KOPT-K1 (cell line): Measurements from ENCODE around the gene FNDC8.
"Not testable (repeated sequence)": the region's sequence is repeated elsewhere in the genome, so short reads cannot be mapped to it uniquely, and the experiment has no call there.

Experiments
- H3K27ac ChIP-seq: fragments of 200-600 bp; sonication (generic); 2 replicates; pipeline ENCODE4 v1.5.1; 2016; ENCODE audit warnings: antibody characterized with exemption, mild to moderate bottlenecking, low read depth, low read length; ENCODE audit not compliant: poor library complexity, severe bottlenecking
- H3K36me3 ChIP-seq: fragments of 200-600 bp; sonication (generic); 2 replicates; pipeline ENCODE4 v1.5.1; 2017; ENCODE audit warnings: antibody characterized with exemption, mild to moderate bottlenecking, low read length, moderate library complexity; ENCODE audit not compliant: insufficient read depth
- H3K9me3 ChIP-seq: fragments of 200-600 bp; sonication (generic); 2 replicates; pipeline ENCODE4 v1.5.1; 2017; ENCODE audit warnings: antibody characterized with exemption, low read length, mild to moderate bottlenecking; ENCODE audit not compliant: insufficient read depth, poor library complexity, severe bottlenecking

FNDC8 gene

DNA sequence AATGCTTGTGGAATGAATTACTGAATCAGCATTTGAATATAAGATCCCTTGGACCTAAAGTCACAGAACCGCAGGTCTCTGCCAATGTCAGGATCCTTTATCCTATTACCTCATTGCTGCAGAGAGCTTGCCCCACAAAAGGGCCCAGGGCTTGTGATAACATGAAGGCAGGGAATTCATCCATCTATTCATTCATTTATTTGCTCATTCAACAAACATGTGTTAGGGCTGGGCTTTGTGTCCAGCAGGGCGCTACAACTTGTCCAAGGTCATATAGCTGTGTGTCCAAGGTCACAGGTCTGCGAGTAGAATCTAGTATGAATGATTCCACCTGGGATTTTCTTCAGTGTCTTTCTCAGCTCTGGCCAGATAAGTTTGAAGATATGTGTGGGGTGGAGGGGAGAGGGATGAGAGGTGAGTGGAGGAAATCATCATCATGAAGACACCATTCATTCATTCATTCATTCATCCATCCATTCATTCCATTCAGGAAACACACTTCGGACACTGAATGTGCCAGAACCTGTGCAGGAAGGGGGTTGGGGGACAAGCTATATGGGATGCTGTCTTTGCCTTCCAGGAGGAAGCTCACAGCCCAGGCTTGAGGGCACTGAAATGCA is 24.9 kb downstream of the FNDC8 start:
- H3K36me3 ChIP-seq = no peaks in the 10 kb centered on the region
- H3K27ac ChIP-seq = no peak overlapping the region
- no peaks in the 10 kb centered on the region for H3K9me3 ChIP-seq

DNA sequence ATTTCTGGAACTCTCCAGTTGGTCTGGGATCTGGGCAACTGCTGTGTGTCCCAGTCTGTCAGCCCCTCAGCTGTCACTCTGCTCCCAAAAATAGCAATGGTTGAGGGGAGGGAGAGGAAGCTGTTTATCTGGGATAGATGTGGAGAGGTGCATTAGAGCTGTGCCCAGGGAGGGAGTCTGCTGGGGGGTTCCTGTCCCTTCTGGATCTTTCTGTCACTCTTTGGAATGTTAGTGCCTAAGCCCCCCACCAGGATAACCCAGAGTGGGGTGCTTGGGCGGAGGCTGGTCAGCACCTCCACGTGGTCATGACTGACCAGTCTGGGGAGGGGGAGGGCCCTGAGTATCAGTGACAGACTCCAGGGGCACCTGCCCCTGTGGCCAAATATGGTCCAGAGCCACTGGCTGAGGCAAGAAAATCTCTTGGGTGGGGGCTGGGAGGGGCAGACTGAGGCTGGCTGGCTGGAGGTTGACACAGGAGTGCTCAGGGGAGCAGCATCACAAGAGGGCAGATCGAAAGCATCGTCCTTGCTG is 26.0 kb downstream of the FNDC8 start, which contains the start of gene UNC45B:
Gene UNC45B, plus strand, starts transcription at position 443 of the 531 bp plus-strand sequence. CDS start 447 bp downstream, outside the sequence.
- no peaks in the 10 kb centered on the region for H3K36me3 ChIP-seq
- H3K27ac ChIP-seq = no peak within 1 kb of the TSS
- H3K9me3 ChIP-seq = no peaks in the 10 kb centered on the region

DNA sequence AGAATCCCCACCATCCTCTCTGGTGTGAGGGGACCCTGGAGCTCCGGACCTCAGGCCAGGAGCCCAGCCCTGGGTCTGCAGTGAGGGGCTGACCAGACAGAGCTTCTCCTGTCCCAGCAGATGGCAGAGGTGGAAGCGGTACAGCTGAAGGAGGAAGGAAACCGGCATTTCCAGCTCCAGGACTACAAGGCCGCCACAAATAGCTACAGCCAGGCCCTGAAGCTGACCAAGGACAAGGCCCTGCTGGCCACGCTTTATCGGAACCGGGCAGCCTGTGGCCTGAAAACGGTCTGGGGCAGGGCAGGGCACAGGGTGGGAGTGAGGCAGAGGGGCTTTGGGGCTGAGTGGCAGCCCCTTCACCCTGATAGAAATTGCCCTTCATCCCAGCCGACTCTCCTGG is 26.7 kb downstream of the FNDC8 start:
- no peaks in the 10 kb centered on the region for H3K36me3 ChIP-seq
- no peak overlapping the region for H3K27ac ChIP-seq
- no peaks in the 10 kb centered on the region for H3K9me3 ChIP-seq

GRCh38 chr17:35149941-35150340 is 28.5 kb downstream of the FNDC8 start:
- no peak overlapping the region for H3K27ac ChIP-seq
- H3K36me3 ChIP-seq = no peaks in the 10 kb centered on the region
- H3K9me3 ChIP-seq = no peaks in the 10 kb centered on the region

- H3K36me3 ChIP-seq = not testable (repeated sequence)
These were observed 29.7 kb downstream of the FNDC8 start for GRCh38 chr17:35151080-35151479.

DNA sequence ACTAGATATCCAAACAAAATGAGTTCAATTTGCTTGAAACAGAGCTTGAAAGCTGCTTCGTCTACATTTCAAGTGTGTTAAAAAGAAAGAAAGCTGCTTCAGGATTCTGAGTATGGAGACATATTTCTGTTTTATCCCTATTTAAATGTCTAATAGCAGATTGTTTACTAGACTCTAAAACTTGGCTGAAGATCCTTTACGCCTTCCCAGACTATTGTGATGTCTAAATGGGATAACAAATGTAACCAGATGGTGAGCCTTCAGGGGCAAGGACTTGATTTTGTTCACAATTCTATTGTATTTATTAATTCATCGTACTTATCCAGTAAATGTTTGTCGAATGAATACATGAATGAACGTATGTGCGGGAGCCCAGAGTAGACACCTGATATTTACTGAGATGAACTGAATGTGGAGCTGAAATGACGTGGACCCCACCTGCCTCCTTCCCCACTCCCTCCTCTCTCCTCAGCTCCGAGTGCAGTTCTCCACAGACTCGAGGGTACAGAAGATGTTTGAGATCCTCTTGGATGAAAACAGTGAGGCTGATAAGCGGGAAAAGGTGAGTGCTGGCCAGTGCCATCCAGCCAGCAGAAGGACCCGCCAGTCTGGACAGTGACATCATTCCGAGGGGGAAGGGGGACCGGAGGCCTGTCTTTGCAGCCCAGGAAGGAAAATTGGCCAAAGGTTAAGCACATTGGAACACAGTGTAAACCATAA is 31.2 kb downstream of the FNDC8 start:
- H3K36me3 ChIP-seq = no peaks in the 10 kb centered on the region
- no peak overlapping the region for H3K27ac ChIP-seq
- no peaks in the 10 kb centered on the region for H3K9me3 ChIP-seq

More at GRCh38 chr17:35151080-35151479, 29.7 kb downstream of the FNDC8 start:
- H3K9me3 ChIP-seq, H3K27ac ChIP-seq: not testable (repeated sequence)

DNA sequence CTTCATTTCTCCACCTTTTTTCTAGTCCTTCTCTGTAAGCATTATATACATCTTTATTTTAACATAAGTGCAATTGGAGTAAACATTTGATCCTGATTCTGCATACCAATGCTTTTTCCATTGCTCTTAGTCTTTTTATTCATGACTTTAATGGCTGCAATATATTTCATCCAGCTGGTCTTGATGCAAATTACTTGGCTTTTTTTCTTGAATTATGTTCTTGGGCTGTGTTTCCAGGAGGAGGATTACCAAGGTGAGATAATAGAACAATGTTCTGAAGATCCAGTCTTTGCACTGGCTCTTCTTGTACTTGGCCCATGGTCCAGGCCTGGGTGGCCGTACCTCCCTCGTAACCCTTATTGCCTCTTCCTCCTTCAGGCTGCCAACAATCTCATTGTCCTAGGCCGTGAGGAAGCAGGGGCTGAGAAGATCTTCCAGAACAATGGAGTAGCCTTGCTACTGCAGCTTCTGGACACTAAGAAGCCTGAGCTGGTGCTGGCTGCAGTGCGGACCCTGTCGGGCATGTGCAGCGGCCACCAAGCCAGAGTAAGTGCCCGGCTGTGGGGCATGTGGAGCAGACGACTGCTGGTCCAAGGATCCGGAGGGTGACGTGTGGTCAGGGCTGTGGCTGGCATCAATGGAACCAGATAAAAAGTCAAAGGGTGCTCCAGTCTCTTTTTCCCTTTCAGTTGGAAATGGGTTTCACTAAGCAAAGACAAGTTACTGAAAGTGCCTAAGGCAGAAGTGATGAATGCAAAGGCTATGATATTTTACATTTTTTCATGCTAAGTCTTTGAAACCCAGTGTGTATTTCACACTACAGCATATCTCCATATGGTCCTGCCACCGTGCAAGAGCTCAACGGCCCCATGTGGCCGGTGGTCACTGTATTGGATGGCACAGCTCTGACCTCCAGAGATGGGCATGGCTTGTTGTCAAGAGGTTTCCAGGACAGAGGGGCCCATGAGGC is 33.1 kb downstream of the FNDC8 start:
- H3K36me3 ChIP-seq = no peaks in the 10 kb centered on the region
- H3K9me3 ChIP-seq = no peaks in the 10 kb centered on the region
- no peak overlapping the region for H3K27ac ChIP-seq

DNA sequence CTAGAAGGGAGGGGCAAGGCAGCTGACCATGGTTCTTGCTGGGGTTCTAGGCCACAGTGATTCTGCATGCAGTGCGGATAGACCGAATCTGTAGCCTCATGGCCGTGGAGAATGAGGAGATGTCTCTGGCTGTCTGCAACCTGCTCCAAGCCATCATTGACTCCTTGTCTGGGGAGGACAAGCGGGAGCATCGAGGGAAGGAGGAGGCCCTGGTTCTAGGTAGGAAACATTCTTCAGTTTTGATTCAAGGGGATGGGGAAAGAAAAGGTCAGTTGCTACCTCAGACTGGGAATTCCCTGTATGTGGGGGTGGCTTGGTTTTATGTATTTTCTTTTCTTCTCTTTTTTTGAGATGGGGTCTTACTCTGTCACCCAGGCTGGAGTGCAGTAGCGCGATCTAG is 33.8 kb downstream of the FNDC8 start:
- no peak overlapping the region for H3K27ac ChIP-seq
- H3K36me3 ChIP-seq = no peaks in the 10 kb centered on the region
- H3K9me3 ChIP-seq = no peaks in the 10 kb centered on the region

DNA sequence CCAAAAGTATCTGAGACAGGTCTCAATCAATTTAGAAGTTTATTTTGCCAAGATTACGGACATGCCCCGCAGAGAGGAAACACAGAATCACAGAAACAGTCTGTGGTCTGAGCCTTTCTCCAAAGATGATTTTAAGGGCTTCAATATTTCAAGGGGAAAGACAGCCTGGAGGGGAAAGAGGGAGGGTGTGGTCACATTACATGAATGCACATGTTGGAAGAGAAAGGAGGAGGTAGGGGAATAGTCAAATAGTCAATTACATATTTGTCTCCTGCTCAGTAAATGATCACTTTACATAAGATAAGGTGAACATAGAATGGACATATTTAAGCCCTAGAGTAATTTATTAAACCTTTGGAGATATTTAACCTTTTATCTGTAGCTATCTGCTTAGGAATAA is 38.5 kb downstream of the FNDC8 start:
- Histone ChIP-seq H3K9me3 (no peaks in the 10 kb centered on the region), H3K27ac (no peak overlapping the region), H3K36me3 (no peaks in the 10 kb centered on the region)

DNA sequence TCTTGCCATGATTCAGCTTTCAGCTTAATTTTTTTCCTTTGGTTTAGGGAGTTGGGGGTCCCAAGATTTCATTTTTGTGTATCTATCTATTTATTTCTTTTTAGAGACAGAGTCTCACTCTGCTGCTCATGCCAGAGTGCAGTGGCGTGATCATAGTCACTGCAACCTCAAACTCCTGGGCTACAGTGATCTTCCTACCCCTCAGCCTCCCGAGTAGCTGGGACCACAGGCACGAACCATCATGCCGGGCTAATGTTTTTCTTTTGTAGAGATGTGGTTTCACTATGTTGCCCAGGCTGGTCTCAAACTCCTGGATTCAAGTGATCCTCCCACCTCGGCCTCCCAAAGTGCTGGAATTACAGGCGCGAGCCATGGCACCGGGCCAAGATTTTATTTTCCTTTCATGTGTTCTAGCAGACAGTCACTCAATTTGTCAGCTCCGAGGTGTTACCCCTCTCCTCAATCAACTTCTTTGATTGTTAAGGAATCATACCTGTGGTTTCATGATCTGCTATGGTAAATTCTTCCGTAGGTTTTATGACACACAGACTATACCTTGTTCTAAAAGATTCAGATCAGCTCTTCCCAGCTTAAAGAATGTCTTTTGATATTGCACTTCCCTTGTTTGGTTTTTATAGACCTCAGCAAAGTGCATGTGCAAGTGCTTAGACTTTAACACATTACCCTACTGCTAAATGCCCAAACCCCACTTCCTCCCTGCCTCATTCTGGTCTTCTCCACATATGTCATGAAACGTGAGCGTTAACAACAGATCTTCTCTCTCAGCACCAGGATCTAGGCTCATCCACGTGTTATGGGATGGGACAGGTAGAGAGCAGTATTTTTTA is 39.2 kb downstream of the FNDC8 start:
- H3K27ac ChIP-seq = peak overlapping the region; percentile 28
- no peaks in the 10 kb centered on the region for H3K36me3 ChIP-seq
- no peaks in the 10 kb centered on the region for H3K9me3 ChIP-seq

DNA sequence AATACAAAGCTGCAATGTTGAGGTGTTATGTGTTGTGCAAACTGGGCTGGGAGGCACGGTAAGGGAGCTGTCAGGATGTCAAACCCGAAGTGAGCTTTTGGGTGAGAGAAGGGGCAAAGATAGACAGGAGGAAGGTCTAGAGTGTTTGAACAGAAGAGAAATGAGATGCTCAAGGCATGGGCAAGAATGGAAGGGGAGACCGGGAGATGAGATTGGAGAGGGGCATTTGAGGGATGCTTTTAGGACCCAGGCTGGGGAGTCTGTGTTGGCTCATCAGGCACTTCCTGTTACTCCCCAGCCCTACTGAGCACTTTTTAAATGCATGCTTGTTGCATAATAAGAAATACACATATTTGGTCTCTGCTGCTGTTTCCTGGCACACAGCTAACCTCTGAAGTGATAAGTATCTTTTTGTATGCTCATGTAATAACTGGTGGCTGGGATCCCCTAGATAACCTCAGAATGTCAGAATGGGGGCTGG is 39.9 kb downstream of the FNDC8 start:
- Histone ChIP-seq H3K27ac (peak overlapping the region; percentile 28), H3K36me3 (no peaks in the 10 kb centered on the region), H3K9me3 (no peaks in the 10 kb centered on the region)

DNA sequence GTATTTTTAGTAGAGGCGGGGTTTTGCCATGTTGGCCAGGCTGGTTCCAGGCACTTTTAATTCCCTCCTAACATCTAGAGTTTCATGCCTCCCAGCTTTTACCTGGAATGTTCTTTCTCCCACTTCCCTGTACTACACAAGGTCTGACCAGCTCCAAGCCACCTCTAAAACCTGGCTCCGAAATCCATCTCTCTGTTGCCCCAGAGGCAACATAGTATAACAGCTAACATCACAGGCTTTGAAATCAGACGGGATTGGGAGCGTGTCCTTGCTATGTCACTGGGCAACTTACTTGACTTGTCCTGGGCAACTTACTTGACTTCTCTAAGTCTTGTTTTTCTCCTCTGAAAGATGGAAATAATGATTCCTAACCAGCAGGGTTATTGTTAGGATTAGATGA is 41.3 kb downstream of the FNDC8 start:
- Histone ChIP-seq H3K27ac (no peak overlapping the region), H3K9me3 (no peaks in the 10 kb centered on the region), H3K36me3 (no peaks in the 10 kb centered on the region)

DNA sequence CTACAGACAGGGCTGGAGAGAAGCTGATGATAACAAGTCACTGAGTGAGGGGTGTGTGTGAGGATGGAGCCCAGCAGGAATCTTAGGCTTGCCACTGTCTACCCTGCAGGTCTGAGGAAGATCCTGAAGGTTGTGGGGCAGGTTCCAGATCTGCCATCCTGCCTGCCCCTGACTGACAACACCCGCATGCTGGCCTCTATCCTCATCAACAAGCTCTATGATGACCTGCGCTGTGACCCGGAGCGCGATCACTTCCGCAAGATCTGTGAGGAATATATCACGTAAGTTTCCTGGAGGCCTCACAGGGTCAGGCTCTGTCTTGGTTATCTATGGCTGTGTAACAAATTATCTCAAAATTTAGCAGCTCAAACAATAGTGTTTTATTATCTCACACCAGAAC is 42.5 kb downstream of the FNDC8 start:
- H3K36me3 ChIP-seq = no peaks in the 10 kb centered on the region
- no peak overlapping the region for H3K27ac ChIP-seq
- no peaks in the 10 kb centered on the region for H3K9me3 ChIP-seq

GRCh38 chr17:35164716-35165115 is 43.3 kb downstream of the FNDC8 start:
- no peaks in the 10 kb centered on the region for H3K9me3 ChIP-seq
- no peaks in the 10 kb centered on the region for H3K36me3 ChIP-seq
- H3K27ac ChIP-seq = no peak overlapping the region
